Stimulated activated CD4-positive, alpha-beta T cell treated with anti-CD3 and anti-CD28 coated beads, Interleukin-4, amount 100 ng/mL, for 1 hour (primary cell): ENCODE data around the gene CARD18.

Source experiments
- DNase-seq: peaks from one replicate; pipeline ENCODE4 v3.0.0-alpha.2; 2020

The CARD18 gene, protein sequence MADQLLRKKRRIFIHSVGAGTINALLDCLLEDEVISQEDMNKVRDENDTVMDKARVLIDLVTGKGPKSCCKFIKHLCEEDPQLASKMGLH

DNA sequence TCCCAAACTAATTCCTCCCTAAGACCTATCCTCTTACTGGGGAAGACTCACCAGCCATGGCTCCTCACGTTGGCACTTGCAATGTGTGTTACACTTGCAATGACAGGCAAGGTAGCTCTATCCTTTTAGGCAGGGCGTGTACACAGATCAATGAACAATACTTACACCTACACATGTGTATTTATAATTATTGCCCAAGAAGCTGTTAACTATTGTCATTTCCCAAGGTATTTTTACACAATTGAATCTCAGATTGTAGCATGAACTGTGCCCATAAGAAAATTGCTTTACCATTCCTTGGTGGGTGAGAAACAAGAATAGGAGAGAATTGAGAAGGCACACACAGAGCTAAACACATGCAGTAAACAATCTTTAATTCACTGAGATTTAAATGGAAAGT, at the start of gene CARD18:
Gene CARD18, minus strand, starts transcription at position 101 of the 400 bp plus-strand sequence. Its CDS starts 43 bp downstream, at position 58.
- no peak for DNase-seq

DNA sequence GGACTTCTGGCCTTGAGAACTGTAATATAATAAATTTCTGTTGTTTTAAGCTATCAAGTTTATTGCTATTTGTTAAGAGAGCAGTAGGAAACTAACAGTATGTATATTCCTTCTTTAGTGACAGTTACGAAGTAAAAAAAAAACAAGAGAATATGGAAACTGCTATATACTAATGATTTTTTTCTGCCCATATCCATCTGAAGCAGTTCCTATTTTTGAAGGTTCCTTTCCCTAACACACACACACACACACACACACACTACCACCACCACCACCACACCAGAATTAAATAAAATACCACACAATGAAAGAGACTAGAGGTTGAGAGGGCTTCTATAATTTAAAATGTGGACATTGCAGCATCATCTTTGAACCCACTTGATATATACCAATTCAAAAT, 44.4 kb upstream of the CARD18 start:
- no peak for DNase-seq

DNA sequence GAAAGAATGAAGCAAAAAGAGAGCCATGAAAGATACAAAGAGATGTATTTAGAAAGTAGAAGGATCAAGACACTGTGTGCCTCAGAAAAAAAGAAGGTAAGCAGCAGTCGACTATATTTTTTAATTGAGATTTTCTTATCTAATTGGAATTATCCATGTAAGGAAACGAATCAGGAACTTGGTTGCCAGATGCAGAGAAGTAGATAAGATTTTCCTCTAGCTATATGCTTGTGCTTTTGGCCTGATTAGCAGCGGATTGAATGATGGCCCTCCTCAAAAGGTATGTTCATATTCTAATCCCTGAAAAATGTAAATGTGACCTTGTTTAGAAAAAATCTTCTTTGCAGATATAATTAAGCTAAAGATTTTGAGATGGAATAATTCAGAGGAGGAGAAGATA, 43.9 kb upstream of the CARD18 start:
- no peak for DNase-seq

DNA sequence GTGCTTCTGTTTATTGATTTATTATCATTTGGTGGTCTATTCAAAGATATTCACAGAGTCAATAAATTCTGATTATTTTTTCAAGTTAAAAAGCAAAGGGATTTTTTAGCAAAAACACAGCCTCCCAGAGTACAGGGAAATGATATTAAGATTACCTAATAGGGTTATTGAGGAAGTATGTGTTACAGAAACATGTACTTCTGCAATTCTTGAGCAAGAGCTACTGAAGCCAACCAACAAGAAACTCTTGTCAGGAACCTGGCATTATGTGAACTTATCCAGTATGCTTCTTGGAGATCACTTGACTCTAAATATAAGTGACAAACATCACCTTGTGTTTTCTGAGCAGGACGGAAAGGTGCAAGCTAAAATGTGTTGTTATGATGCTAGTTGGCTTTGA, 42.0 kb upstream of the CARD18 start:
- DNase-seq: no peak

DNA sequence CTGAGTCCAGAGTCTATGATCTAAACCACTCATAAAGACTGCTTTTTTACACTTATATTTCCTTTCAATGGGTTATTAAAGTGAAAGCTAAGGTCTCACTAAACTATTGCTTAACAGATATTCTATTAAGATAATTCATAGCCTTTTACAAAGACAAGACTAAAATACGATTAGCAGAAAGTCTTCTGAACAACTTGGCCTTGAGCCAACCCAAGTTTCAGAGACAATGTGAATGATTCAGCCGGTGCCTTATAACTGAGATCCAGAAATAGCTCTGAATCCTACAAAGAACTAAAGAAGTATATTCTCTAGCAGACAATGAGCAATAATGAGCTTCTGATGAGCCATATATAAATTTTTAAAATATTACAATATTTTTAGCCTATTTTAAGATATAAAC, 41.5 kb upstream of the CARD18 start:
- DNase-seq: no peak

DNA sequence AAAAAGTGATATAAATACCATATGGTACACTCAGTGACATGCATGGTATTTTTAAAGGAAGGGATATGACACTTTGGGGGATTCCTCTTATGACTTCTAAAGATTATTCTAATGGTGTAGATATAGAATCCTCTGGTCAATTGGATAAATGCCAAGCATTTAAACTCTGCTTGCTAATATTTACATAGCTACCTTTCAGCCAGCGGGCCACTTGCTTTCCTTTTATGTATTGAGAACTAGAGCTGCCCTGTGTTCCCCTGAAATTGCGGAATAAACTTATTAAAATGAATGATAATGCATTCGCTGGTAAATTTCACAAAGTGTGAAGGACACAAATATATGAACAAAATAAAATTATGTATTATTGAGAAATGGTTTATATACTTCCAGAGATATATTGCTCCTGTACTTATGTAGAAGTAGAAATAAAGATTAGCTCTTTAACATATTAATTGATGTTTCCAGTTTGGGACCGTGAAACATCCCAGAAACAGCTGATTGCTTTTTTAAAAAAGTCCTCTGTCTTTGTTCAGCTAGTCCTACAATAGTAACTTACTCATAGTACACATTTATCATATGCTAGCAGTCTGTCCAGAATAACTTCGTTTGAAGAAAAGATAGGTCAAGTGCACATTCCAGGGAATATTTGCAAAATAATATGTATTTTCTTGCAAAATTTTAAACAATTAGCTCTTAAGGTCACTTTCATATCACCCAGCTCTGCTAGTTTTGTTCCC, 40.1 kb upstream of the CARD18 start:
- DNase-seq: no peak

DNA sequence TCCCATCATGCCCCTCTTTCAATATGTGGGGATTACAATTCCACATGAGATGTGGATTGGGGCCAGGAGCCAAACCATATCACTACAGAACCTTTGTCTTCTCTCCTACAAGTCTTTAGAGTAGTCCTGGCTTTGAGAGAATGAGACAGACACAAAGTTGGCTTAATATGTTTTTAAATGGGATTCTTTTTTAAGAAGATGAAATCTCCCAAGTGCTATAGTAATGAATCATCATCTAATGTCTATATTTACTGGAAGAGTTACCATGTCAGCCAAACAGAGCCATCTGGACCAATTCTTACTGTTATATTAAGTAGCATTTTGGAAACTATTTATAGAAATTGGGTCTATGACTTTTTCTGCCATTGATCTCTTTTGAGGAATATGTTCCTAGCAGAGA, 38.1 kb upstream of the CARD18 start:
- DNase-seq: no peak

DNA sequence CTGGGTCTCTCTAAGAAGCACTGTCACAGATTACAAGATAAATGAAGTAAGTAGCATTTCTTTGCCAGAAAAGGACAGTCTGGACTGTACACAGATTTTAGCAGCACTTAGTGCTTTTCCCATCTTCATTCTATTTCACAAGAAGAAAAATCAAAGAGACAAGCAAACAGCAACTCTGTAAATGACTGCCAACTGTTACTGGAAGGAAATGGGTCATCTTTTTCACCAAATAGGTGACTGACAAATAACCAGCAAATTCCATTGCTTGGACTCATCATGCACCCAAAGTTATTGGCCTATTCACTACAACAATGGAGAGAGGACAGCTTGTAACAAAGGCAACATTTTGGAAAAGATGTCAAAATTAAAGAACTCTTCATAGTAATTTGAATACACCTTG, 28.9 kb upstream of the CARD18 start:
- DNase-seq: no peak

DNA sequence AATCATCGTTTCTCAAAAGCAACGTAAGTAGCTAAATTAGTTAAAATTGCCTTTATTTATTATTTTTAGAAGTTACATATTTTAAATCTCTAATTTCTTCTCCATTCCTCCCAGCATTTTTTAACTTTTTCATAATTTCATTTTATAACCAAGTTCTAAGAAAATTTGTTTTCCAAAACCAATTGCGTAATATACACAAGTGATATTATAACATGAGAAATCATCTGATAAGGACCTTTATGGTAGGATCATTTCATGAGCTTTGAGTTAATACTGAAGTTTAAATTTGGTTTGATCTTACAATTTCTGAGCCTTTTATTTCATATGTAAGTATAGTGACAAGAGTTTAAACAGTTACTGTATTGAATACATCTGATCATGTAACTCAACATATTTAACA, 27.7 kb upstream of the CARD18 start:
- no peak for DNase-seq

DNA sequence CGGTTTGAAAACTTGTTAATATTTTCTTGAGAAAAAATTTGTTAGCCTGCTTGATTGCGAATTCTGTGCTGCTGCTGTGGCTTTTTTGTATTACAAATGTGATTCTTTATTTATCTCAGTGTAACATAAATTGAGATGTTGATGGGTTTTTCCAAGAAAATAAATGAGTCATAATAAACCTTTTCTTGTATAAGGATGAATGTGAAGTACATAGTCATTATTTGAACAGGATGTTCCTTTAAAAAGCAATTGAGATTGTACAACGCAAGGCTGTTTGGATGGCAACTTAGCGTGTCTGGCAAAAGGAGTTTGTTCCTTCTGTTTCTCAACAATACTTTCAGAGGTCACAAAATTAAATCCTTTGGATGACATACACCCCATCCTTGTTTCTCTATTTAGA, 24.6 kb upstream of the CARD18 start:
- no peak for DNase-seq

DNA sequence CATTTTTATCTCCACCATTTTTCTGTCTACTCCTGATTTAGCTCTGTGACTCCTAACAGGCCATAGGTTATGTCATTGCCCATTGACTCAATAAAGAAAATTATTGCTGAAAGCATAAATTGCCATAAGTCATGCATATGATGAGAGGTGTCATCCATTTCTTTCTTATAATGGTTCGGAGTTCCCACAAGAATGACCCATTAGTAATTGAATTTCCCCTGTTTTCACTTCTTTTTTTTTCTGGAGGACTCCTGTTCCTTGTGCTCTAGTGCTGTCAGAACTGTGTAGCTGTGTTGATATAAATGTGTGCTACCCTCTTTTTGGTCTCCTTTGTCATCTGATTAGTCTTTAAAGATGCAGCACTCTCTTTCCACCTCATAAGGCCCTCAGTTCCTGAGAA, 22.9 kb upstream of the CARD18 start:
- no peak for DNase-seq

DNA sequence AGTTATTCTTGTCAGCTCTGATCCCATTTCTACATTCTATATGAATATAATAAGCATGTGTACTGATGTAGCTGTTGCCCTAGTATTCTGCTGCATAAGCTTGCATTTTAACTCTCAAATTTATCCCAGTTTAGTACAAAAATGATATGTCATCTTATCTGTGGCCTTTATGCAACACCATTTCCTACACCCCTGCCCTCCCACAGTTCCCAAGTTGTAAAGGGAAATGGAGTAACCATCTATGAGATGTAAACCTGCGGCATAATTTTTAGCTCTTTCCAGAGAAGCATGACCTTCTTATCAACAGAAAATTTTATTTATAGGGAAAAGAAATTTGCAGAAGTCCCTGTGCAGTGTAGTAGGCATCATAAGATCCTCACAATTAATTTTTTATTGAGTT, 18.9 kb upstream of the CARD18 start:
- DNase-seq: no peak

DNA sequence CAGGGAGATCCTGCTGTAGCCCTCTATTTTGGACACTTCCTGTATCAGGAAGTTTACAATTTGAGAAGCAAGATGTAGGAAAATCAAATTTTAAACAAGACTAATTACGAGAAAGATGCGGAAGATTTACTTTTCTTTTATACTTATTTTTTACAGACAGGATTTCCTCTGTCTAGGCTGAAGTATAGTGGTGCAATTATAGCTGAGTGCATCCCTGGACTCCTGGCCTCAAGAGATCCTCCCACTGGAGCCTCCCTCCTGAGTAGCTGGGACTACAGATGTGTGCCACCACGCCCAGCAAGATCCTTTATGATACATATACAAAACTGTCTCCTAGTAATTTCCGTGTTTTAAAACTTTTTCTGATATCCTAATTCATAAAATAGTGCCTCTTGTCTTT, 17.2 kb upstream of the CARD18 start:
- DNase-seq: no peak

DNA sequence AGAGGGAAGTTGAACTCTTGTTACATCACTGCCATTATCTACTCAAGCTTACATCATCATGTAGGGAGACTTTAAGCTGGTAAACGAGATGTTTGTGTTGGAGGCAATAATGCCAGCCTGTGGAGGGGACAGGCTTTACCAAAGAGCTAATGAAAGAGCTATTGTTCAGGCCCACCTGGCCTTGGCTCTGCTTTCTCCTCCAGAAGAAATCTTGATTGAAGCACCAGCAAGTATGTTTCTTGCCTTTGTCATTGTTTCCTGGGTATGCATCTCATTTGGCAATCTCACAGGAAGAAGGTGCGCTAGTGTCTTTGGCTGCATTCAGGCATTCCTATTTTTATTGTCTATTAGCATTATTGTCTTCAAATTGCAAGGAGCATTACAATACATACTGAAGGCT, 16.7 kb upstream of the CARD18 start:
- DNase-seq: no peak

DNA sequence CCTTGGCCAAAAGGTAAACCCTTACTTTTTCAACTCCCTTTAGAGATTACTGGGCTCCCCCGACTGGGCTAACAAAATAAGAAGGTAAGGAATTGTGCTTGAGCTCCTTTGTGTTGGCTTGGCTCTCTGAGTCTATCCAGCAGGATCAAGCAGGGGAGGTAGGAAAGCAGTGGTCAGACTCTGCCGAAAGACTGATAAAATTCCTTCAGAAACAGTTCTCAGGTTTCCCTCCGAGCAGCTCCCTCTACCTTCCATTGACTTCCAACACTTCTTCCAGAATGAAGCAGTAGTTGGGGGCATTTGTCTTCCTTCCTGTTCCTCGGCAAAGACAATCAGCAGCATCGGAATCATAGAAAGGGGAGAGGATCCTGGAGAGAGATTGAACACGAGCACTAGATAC, 16.1 kb upstream of the CARD18 start:
- no peak for DNase-seq

DNA sequence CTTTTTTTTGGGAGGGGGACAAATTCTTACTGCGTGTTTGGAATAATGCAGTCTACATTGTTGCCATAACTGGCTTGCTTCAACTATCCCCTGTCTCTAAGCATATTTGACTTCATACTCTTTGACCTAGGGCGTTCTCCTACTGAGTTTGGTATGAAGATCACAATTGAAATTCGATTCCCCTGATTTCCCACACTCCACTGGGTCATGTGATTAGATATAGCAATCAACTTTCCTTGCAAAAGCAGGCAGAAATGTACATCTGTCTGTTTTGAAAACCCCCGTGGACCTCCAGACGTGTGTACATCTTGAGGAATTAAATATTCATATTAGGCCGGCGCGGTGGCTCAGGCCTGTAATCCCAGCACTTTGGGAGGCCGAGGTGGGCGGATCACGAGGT, 13.8 kb upstream of the CARD18 start:
- no peak for DNase-seq

DNA sequence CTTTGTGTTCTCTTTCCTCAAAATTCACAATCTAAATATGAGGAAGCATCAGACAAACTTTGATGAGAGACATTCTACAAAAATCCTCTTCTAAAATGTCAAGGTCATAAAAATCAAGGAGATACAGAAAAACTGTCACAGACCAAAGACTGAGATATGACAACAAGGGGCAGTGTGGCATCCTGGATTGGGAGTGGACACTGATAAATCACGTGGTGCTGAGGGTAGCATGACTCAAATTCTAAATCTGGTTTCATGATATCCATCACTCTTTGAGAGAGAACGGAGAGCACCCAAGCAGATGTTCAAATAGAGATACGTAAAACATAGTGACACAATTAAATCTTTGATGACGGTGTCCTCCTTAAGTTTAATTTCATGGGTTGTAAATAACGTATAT, 13.0 kb upstream of the CARD18 start:
- DNase-seq: no peak

DNA sequence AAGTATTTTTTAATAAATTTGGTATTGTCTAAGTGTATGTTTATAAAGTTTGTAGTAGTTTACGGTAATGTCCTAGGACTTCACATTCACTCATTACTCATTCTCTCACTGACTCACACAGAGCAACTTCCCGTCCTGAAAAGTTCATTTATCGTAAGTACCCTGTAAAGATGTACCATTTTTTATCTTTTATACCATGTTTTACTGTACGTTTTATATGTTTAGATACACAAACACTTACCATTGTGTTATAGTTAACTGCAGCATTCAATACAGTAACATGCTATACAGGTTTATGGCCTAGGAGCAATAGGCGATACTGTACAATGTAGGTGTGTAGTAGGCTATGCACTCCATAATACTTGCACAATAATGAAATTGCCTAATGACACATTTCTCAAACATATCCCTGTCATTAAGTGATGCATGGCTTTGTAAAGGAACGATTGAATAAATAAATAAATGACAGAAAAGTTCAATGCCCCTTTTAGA, 12.5 kb upstream of the CARD18 start:
- DNase-seq: no peak

DNA sequence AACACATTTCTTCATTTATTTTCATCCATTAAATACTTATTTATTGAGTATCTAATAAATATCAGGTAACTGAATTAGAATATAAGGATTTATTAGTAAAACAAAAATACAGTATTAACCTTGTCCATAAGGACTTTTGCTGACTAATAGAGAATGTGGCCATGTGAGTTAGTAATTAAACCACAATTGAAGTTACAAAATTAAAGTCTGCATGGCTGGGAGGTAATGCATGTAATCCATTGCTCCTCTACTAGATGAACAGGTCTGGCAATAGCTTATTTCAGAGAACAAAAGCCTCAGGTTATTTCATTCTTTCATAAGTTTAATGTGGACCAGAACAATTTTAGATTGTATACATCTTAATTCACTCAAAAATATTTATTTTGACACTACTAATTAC, 9.9 kb upstream of the CARD18 start:
- DNase-seq: no peak

DNA sequence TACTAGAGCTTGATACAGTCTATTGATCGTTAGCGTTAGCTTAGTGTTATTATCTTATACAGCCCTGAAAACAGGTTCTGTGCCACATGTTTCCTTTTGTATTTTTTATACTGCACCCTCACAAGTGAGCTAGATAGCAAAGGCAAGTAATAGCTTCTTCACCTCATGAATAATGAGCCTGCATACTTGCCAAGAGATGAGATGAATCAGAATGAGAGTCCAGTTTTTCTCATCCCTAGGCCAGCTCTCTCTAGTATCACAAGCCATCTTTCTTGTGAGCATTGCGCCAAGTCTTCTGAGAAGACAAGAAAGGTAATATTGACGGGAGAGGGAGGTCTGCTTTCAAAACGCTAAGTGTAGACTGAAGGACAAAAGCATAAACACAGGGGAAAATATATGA, 8.7 kb upstream of the CARD18 start:
- no peak for DNase-seq

DNA sequence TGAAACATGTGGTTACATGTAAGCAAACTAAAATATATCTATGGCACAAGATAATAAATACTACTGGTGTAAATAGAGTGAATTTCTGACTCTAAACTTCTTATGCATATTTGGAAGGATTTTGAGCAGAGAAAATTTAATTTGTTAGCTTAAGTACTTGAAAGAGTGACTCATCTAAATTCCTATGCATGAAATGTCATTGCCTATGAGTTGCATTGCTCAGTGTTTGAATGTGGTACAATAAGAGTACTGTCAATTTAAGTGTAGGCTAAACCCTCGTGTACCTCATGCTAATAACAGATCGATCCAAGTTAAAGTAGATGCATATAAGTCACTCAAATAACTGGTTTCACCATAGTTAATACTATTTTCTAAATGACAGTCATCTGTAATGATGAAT, 5.3 kb upstream of the CARD18 start:
- no peak for DNase-seq

DNA sequence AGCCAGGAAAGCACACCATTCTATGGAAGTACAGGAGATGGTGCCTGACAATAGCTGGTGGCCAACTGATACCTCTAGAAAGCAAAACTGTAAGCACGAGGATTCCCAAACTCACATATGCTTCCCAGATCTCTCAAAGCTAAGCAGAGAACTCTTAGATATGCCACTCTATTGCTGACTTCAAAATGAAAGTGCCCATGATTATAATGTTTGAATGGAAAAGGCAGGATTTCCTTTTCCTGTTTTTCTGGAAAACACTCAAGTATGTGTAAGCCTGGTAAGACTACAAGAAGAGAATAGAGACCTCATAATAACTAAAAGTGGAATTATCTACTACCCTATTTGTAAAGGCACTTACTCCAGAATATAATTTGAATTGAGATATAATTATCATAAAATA, 2.6 kb upstream of the CARD18 start:
- DNase-seq: no peak

DNA sequence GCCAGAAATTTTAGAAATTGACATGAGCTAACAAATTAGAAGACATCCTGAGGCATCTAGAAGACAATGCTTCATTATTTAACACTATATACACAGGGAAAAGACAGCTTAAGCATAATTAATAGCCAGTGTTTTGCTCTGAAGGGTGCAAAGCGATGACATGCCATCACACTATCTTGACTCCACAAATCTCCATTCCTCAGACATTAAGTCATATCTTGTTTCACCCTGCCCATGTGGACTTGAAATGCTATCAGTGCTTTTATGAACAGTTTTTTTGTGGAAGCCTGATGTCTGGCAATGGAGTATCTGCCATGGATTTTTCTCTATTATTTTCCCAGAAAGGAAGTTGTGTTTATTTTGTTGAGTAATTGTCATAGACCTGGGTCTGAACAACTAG, 2.3 kb downstream of the CARD18 start:
- DNase-seq: no peak

DNA sequence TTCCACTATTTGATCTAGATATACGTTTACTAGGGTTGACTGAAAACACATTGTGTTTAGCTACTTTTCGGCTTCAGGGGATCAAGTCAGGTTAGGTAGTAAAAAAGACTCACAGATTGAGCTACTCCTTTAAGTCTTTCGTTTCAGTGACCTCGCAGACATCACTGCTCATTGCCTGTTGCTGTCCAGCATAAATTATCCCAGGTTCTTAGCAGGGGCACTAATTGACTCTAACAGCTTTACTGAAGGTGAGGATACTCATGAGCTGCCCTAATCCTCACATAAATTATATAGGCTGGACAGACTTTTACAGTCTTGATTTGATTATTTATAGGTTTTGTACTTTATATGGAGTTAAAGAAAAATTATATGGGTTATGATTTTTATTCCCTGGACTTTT, 3.7 kb downstream of the CARD18 start:
- no peak for DNase-seq
